SU-DHL-6 (cell line): ENCODE data around the gene SH2D3A.

Source experiments
- H2AFZ ChIP-seq: fragments of 200-600 bp; sonication (generic); 2 replicates; pipeline ENCODE4 v1.6.1; 2014; ENCODE audit warnings: low read depth, mild to moderate bottlenecking, moderate library complexity, mixed read lengths, antibody characterized with exemption, low read length; ENCODE audit not compliant: severe bottlenecking
- H3F3A ChIP-seq: fragments of 200-600 bp; shearing (Covaris generic); 2 replicates; pipeline ENCODE4 v1.6.0; 2016; ENCODE audit warnings: antibody characterized with exemption, mild to moderate bottlenecking; ENCODE audit not compliant: insufficient read depth
- H3K27ac ChIP-seq: fragments of 200-600 bp; sonication (generic); 2 replicates; pipeline ENCODE4 v1.5.1; 2016; ENCODE audit warnings: low read depth, mild to moderate bottlenecking, low read length, moderate library complexity, mixed read lengths
- H3K27me3 ChIP-seq: fragments of 200-600 bp; sonication (generic), shearing (Covaris generic); 2 replicates; pipeline ENCODE4 v1.6.0; 2014; ENCODE audit warnings: mild to moderate bottlenecking, low read length
- H3K36me3 ChIP-seq: fragments of 200-600 bp; sonication (generic); 2 replicates; pipeline ENCODE4 v1.6.1; 2014; ENCODE audit warnings: mild to moderate bottlenecking, low read length, mixed read lengths
- H3K4me2 ChIP-seq: fragments of 300-600, 200-600 bp; shearing (Covaris generic), sonication (generic); 2 replicates; pipeline ENCODE4 v1.6.0; 2014; ENCODE audit warnings: low read length, low read depth, mild to moderate bottlenecking; ENCODE audit not compliant: poor library complexity, severe bottlenecking
- H3K4me3 ChIP-seq: fragments of 200-600 bp; sonication (generic); 2 replicates; pipeline ENCODE4 v1.5.1; 2014; ENCODE audit warnings: antibody characterized with exemption, low read length, mild to moderate bottlenecking, mixed read lengths; ENCODE audit not compliant: insufficient read depth, poor library complexity, severe bottlenecking
- H3K79me2 ChIP-seq: fragments of 200-600 bp; sonication (generic); 2 replicates; pipeline ENCODE4 v1.6.1; 2014; ENCODE audit warnings: mild to moderate bottlenecking, low read length, moderate library complexity; ENCODE audit not compliant: insufficient read depth
- H3K9ac ChIP-seq: fragments of 200-600 bp; sonication (generic); 2 replicates; pipeline ENCODE4 v1.7.0; 2014; ENCODE audit warnings: mild to moderate bottlenecking, low read length
- H3K9me2 ChIP-seq: fragments of 200-600 bp; sonication (generic); replicated peaks from 2 replicates; pipeline ENCODE4 v1.6.1; 2014; ENCODE audit warnings: low read length; ENCODE audit not compliant: insufficient read depth
- H3K9me3 ChIP-seq: fragments of 200-600 bp; sonication (generic); 2 replicates; pipeline ENCODE4 v1.6.1; 2014; ENCODE audit warnings: low read length, mixed read lengths; ENCODE audit not compliant: insufficient read depth
- H4K20me1 ChIP-seq: fragments of 200-600 bp; sonication (generic); 2 replicates; pipeline ENCODE4 v1.6.1; 2014; ENCODE audit warnings: low read depth, mild to moderate bottlenecking, antibody characterized with exemption, low read length, moderate library complexity, mixed read lengths
- CTCF ChIP-seq: fragments of 200-600 bp; sonication (generic); IDR thresholded peaks from one replicate; pipeline ENCODE4 v1.5.1; 2017; ENCODE audit warnings: antibody characterized with exemption, mild to moderate bottlenecking, low read length, moderate library complexity; ENCODE audit not compliant: insufficient read depth, poor library complexity, severe bottlenecking
- EZH2phosphoT487 ChIP-seq: fragments of 200-600 bp; sonication (generic), shearing (Covaris generic); conservative IDR thresholded peaks from 2 replicates; pipeline ENCODE4 v1.6.1; 2018; ENCODE audit warnings: mild to moderate bottlenecking, antibody characterized with exemption, low read length, moderate library complexity, mixed read lengths

Gene SH2D3A

GRCh38 chr19:6723108-6723618 lies 44.1 kb downstream of the SH2D3A start:
- no peaks in the 10 kb centered on the region for H3F3A ChIP-seq
- no peaks in the 10 kb centered on the region for H3K36me3 ChIP-seq
- H3K9me2 ChIP-seq = no peaks in the 10 kb centered on the region
- H3K9ac ChIP-seq = no peak overlapping the region
- no peak overlapping the region for H3K4me2 ChIP-seq
- no peak overlapping the region for H2AFZ ChIP-seq
- no peaks in the 10 kb centered on the region for H3K27me3 ChIP-seq
- no peak for TF ChIP-seq EZH2phosphoT487
- no peak for TF ChIP-seq CTCF
- no peak overlapping the region for H3K27ac ChIP-seq
- no peaks in the 10 kb centered on the region for H3K79me2 ChIP-seq
- no peaks in the 10 kb centered on the region for H4K20me1 ChIP-seq
- no peaks in the 10 kb centered on the region for H3K9me3 ChIP-seq
- no peak overlapping the region for H3K4me3 ChIP-seq

GRCh38 chr19:6721773-6722172 lies 45.5 kb downstream of the SH2D3A start:
- TF ChIP-seq EZH2phosphoT487 (no peak), CTCF (no peak)
- H3K4me2 ChIP-seq = peak overlapping the region; percentile 8
- H3K4me3 ChIP-seq = no peak overlapping the region
- no peak overlapping the region for H3K27ac ChIP-seq
- H3K79me2 ChIP-seq = no peaks in the 10 kb centered on the region
- H3K36me3 ChIP-seq = no peaks in the 10 kb centered on the region
- 0 out of 2 replicates have a peak, but pooled peaks cover under 1% of the 10 kb centered on the region for H3F3A ChIP-seq
- H3K9me2 ChIP-seq = no peaks in the 10 kb centered on the region
- H2AFZ ChIP-seq = no peak overlapping the region
- no peak overlapping the region for H3K9ac ChIP-seq
- H4K20me1 ChIP-seq = no peaks in the 10 kb centered on the region
- H3K9me3 ChIP-seq = no peaks in the 10 kb centered on the region
- no peaks in the 10 kb centered on the region for H3K27me3 ChIP-seq

- Histone ChIP-seq H3K9me2 (no peaks in the 10 kb centered on the region), H3K9me3 (no peaks in the 10 kb centered on the region), H4K20me1 (no peaks in the 10 kb centered on the region), H3K4me3 (no peak overlapping the region), H3K9ac (no peak overlapping the region), H3K27ac (no peak overlapping the region), H3K79me2 (no peaks in the 10 kb centered on the region), H3K36me3 (no peaks in the 10 kb centered on the region), H3F3A (0 out of 2 replicates have a peak, but pooled peaks cover 4% of the 10 kb centered on the region), H3K4me2 (no peak overlapping the region), H3K27me3 (no peaks in the 10 kb centered on the region), H2AFZ (no peak overlapping the region)
- TF ChIP-seq CTCF (no peak), EZH2phosphoT487 (no peak)
These were observed 46.1 kb downstream of the SH2D3A start for GRCh38 chr19:6721138-6721474.
